WERI-Rb-1 (cell line): ENCODE measurements around the gene KCNE4.

Source experiments
- DNase-seq: peaks from one replicate; pipeline ENCODE4 v3.0.0-alpha.2; 2020
- H3K27ac ChIP-seq: fragments of 250-450 bp; sonication (Bioruptor Pico); 2 replicates; pipeline ENCODE4 v1.5.1; 2020; ENCODE audit warnings: mild to moderate bottlenecking, moderate library complexity
- H3K27me3 ChIP-seq: fragments of 250-450 bp; sonication (Bioruptor Pico); 2 replicates; pipeline ENCODE4 v1.5.1; 2021; ENCODE audit warnings: mild to moderate bottlenecking, low read depth, moderate library complexity; ENCODE audit not compliant: insufficient read depth, severe bottlenecking
- H3K36me3 ChIP-seq: fragments of 250-450 bp; sonication (Bioruptor Pico); 2 replicates; pipeline ENCODE4 v1.5.1; 2020; ENCODE audit warnings: mild to moderate bottlenecking, moderate library complexity
- H3K4me3 ChIP-seq: 2 replicates; pipeline ENCODE4 v1.5.1; 2011; ENCODE audit warnings: low read depth, mild to moderate bottlenecking, control low read depth, low read length
- H3K9me3 ChIP-seq: fragments of 250-450 bp; sonication (Bioruptor Pico); 2 replicates; pipeline ENCODE4 v1.5.1; 2021; ENCODE audit warnings: mild to moderate bottlenecking, moderate library complexity; ENCODE audit not compliant: severe bottlenecking
- TF ChIP-seq, protein P1 (sequence below): IDR thresholded peaks from 2 replicates; pipeline ENCODE4 v1.5.1; 2011; ENCODE audit warnings: low read depth, mild to moderate bottlenecking, control low read depth, inconsistent platforms, low read length

KCNE4 gene

GRCh38 chr2:223026357-223027110, 25.5 kb upstream of the KCNE4 start:
- no peak for DNase-seq

DNA sequence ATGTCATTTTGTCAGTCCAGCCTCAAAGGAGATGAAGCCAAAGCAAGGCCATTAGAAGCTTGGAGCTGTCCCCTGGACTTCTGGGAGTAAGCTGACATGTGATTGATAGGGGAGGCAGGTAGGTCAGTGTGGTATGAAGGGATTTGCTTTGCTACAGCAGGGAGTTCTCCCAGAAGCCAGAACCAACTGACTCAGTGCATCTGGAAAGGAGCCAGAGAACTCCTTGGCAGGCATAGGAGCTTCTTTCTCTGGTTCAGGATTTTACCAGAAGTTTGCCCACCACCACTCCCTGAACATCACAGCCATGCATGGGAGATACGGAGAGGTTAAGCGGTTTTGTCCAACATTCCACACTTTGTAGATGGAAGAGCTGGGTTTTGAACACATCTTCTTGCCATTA, 24.5 kb upstream of the KCNE4 start:
- TF ChIP-seq, protein P1, sequence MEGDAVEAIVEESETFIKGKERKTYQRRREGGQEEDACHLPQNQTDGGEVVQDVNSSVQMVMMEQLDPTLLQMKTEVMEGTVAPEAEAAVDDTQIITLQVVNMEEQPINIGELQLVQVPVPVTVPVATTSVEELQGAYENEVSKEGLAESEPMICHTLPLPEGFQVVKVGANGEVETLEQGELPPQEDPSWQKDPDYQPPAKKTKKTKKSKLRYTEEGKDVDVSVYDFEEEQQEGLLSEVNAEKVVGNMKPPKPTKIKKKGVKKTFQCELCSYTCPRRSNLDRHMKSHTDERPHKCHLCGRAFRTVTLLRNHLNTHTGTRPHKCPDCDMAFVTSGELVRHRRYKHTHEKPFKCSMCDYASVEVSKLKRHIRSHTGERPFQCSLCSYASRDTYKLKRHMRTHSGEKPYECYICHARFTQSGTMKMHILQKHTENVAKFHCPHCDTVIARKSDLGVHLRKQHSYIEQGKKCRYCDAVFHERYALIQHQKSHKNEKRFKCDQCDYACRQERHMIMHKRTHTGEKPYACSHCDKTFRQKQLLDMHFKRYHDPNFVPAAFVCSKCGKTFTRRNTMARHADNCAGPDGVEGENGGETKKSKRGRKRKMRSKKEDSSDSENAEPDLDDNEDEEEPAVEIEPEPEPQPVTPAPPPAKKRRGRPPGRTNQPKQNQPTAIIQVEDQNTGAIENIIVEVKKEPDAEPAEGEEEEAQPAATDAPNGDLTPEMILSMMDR = no peak
- Histone ChIP-seq H3K27ac (no peak overlapping the region), H3K27me3 (no peaks in the 10 kb centered on the region), H3K36me3 (no peaks in the 10 kb centered on the region), H3K9me3 (peaks cover 2% of the 10 kb centered on the region), H3K4me3 (no peak overlapping the region)
- DNase-seq = no peak

More at GRCh38 chr2:223026357-223027110, 25.5 kb upstream of the KCNE4 start:
- Histone ChIP-seq H3K27ac (no peak overlapping the region), H3K36me3 (no peaks in the 10 kb centered on the region), H3K27me3 (no peaks in the 10 kb centered on the region), H3K4me3 (no peak overlapping the region), H3K9me3 (no peaks in the 10 kb centered on the region)
- TF ChIP-seq, protein P1 = no peak

GRCh38 chr2:223029287-223029686, 22.7 kb upstream of the KCNE4 start:
- no peaks in the 10 kb centered on the region for H3K36me3 ChIP-seq
- no peaks in the 10 kb centered on the region for H3K27me3 ChIP-seq
- no peak for DNase-seq
- no peak overlapping the region for H3K27ac ChIP-seq
- H3K9me3 ChIP-seq = peaks cover 2% of the 10 kb centered on the region
- no peak overlapping the region for H3K4me3 ChIP-seq
- TF ChIP-seq, protein P1 = no peak

GRCh38 chr2:223032187-223033142, 19.5 kb upstream of the KCNE4 start:
- H3K9me3 ChIP-seq = peaks cover 2% of the 10 kb centered on the region
- H3K4me3 ChIP-seq = no peak overlapping the region
- no peaks in the 10 kb centered on the region for H3K27me3 ChIP-seq
- H3K36me3 ChIP-seq = no peaks in the 10 kb centered on the region
- no peak for DNase-seq
- H3K27ac ChIP-seq = no peak overlapping the region
- TF ChIP-seq, protein P1 = no peak

GRCh38 chr2:223034221-223034975, 17.6 kb upstream of the KCNE4 start:
- H3K9me3 ChIP-seq = peaks cover 2% of the 10 kb centered on the region
- TF ChIP-seq, protein P1 = no peak
- H3K27me3 ChIP-seq = no peaks in the 10 kb centered on the region
- no peak for DNase-seq
- no peak overlapping the region for H3K27ac ChIP-seq
- H3K4me3 ChIP-seq = no peak overlapping the region
- no peaks in the 10 kb centered on the region for H3K36me3 ChIP-seq
